SK-N-SH treated with all-trans-retinoic acid at 6 μM for 48 hours (cell line): ENCODE data around the gene FOXP4.

Experiments used
- ISL1 ChIP-seq: fragments of 250-450 bp; sonication (Bioruptor Pico); IDR thresholded peaks from 2 replicates; pipeline ENCODE4 v2.1.2; 2022; ENCODE audit warnings: mild to moderate bottlenecking, moderate library complexity
- ZFP3 ChIP-seq: fragments of 250-450 bp; sonication (Bioruptor Pico); IDR thresholded peaks from 2 replicates; pipeline ENCODE4 v1.5.0; 2020; ENCODE audit warnings: mild to moderate bottlenecking, moderate library complexity
- ZNF565 ChIP-seq: fragments of 450-650 bp; formaldehyde crosslinking; conservative IDR thresholded peaks from 2 replicates; pipeline ENCODE4 v1.5.0; 2020; ENCODE audit warnings: low read depth, mild to moderate bottlenecking, moderate library complexity

GRCh38 chr6:41548841-41549642, 2.9 kb downstream of the FOXP4 start:
- TF ChIP-seq ZFP3 (CRISPR knock-in tag), result no peak
- TF ChIP-seq ISL1 (CRISPR knock-in tag), result no peak
- TF ChIP-seq ZNF565 (CRISPR knock-in tag), result no peak
